Measurements from ENCODE around the gene STIM2.

The STIM2 gene

DNA sequence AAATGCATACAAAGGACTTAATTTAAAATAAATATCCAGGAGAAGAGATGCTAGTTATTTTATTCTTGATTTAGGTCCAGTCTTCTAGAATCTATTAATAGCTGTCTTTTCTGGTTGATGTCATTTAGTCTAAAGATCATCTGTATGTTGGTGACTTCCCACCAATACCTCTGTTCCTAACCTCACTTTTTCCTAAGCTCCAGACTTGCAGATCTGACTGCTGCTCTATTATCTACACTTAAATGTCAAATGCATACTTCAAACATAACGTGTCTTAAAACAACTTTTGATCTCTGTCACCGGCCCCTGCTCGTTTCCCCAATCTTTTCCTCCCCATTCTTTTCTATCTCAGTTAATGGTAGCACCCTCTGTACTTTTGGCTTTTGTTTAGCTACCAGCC is 133.3 kb downstream of the STIM2 start:
- no peak for DNase-seq
- no peaks in the 10 kb centered on the region for H3K9me3 ChIP-seq (replicated peaks; ENCODE audit: insufficient read depth, low read length)
- 0 out of 2 replicates have a peak, but pooled peaks cover 4% of the 10 kb centered on the region for H3K4me1 ChIP-seq (ENCODE audit: low read length)
- no peak overlapping the region for H3K27ac ChIP-seq (ENCODE audit: low read length)
- H4K20me1 ChIP-seq (ENCODE audit: insufficient read depth, low read length) = no peaks in the 10 kb centered on the region
- no peaks in the 10 kb centered on the region for H3K9me2 ChIP-seq (replicated peaks; ENCODE audit: insufficient read depth, low read length)
- no peaks in the 10 kb centered on the region for H3K79me2 ChIP-seq (ENCODE audit: low read length)
- no peak for TF ChIP-seq EZH2phosphoT487 (IDR thresholded peaks at IDR 0.05; ENCODE audit: low read length)
- TF ChIP-seq, protein P1, sequence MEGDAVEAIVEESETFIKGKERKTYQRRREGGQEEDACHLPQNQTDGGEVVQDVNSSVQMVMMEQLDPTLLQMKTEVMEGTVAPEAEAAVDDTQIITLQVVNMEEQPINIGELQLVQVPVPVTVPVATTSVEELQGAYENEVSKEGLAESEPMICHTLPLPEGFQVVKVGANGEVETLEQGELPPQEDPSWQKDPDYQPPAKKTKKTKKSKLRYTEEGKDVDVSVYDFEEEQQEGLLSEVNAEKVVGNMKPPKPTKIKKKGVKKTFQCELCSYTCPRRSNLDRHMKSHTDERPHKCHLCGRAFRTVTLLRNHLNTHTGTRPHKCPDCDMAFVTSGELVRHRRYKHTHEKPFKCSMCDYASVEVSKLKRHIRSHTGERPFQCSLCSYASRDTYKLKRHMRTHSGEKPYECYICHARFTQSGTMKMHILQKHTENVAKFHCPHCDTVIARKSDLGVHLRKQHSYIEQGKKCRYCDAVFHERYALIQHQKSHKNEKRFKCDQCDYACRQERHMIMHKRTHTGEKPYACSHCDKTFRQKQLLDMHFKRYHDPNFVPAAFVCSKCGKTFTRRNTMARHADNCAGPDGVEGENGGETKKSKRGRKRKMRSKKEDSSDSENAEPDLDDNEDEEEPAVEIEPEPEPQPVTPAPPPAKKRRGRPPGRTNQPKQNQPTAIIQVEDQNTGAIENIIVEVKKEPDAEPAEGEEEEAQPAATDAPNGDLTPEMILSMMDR (IDR thresholded peaks at IDR 0.05; ENCODE audit: low read length) = no peak
- no peak for TF ChIP-seq EZH2 (optimal IDR thresholded peaks at IDR 0.05; ENCODE audit: low read depth, low read length)
- H3K27me3 ChIP-seq (replicated peaks; ENCODE audit: insufficient read depth, low read length) = no peaks in the 10 kb centered on the region
- H3K4me2 ChIP-seq (ENCODE audit: low read depth, low read length) = no peak overlapping the region
- H2AFZ ChIP-seq (ENCODE audit: low read length) = no peak overlapping the region
- no peak overlapping the region for H3K4me3 ChIP-seq (ENCODE audit: low read length)
- no peak overlapping the region for H3K9ac ChIP-seq (ENCODE audit: low read length)
- H3F3A ChIP-seq (ENCODE audit: insufficient read depth, low read length) = no peaks in the 10 kb centered on the region
- no peaks in the 10 kb centered on the region for H3K36me3 ChIP-seq (replicated peaks; ENCODE audit: insufficient read depth, low read length)

DNA sequence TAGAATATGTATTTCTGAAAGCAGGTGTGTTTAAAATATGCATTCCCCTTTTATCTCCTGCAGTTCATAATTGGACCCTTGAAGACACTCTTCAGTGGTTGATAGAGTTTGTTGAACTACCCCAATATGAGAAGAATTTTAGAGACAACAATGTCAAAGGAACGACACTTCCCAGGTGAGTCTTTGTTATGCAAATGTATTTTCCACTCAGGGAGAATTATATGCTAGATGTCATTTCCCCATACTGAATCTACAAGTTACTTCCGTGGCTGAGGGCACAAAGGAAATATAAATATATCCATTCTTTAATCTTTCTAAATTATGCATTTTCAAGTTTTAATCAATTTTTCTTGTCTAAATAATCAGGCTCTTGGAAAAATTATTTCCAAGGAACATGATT is 134.7 kb downstream of the STIM2 start:
- Histone ChIP-seq H2AFZ (ENCODE audit: low read length) (no peak overlapping the region), H3K27ac (ENCODE audit: low read length) (no peak overlapping the region), H3K27me3 (replicated peaks; ENCODE audit: insufficient read depth, low read length) (no peaks in the 10 kb centered on the region), H3K4me3 (ENCODE audit: low read length) (no peak overlapping the region), H3K4me2 (ENCODE audit: low read depth, low read length) (no peak overlapping the region), H3F3A (ENCODE audit: insufficient read depth, low read length) (no peaks in the 10 kb centered on the region), H3K9ac (ENCODE audit: low read length) (no peak overlapping the region), H3K9me3 (replicated peaks; ENCODE audit: insufficient read depth, low read length) (no peaks in the 10 kb centered on the region), H3K36me3 (replicated peaks; ENCODE audit: insufficient read depth, low read length) (no peaks in the 10 kb centered on the region), H3K79me2 (ENCODE audit: low read length) (no peaks in the 10 kb centered on the region), H3K4me1 (ENCODE audit: low read length) (0 out of 2 replicates have a peak, but pooled peaks cover 4% of the 10 kb centered on the region), H3K9me2 (replicated peaks; ENCODE audit: insufficient read depth, low read length) (no peaks in the 10 kb centered on the region), H4K20me1 (ENCODE audit: insufficient read depth, low read length) (no peaks in the 10 kb centered on the region)
- DNase-seq = no peak
- TF ChIP-seq, protein P1 (IDR thresholded peaks at IDR 0.05; ENCODE audit: low read length) = no peak
- TF ChIP-seq EZH2phosphoT487 (IDR thresholded peaks at IDR 0.05; ENCODE audit: low read length) (no peak), EZH2 (optimal IDR thresholded peaks at IDR 0.05; ENCODE audit: low read depth, low read length) (no peak)

DNA sequence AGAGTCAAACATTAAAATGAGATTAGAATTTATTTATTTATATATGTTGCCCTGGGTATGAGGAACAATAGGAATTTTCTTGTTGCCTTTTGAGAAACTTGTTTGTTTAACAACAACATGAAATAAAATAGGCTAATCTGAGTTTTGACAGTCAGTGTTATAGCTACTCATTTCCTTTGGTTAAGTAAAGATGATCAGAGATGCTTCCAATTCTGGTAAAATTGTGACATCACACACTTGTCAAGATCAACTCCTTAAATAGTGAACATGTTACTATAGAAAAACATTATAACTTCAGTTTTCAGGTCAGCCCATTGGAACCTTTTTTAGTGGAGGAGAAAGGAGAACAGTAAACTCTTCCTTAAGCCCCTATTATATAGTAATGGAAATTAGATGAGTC is 136.1 kb downstream of the STIM2 start:
- Histone ChIP-seq H3K4me3 (ENCODE audit: low read length) (no peak overlapping the region), H3K9me2 (replicated peaks; ENCODE audit: insufficient read depth, low read length) (no peaks in the 10 kb centered on the region), H4K20me1 (ENCODE audit: insufficient read depth, low read length) (no peaks in the 10 kb centered on the region), H3F3A (ENCODE audit: insufficient read depth, low read length) (no peaks in the 10 kb centered on the region), H3K4me1 (ENCODE audit: low read length) (0 out of 2 replicates have a peak, but pooled peaks cover 4% of the 10 kb centered on the region), H2AFZ (ENCODE audit: low read length) (no peak overlapping the region), H3K36me3 (replicated peaks; ENCODE audit: insufficient read depth, low read length) (no peaks in the 10 kb centered on the region), H3K9me3 (replicated peaks; ENCODE audit: insufficient read depth, low read length) (no peaks in the 10 kb centered on the region), H3K27ac (ENCODE audit: low read length) (no peak overlapping the region), H3K79me2 (ENCODE audit: low read length) (no peaks in the 10 kb centered on the region), H3K9ac (ENCODE audit: low read length) (no peak overlapping the region), H3K27me3 (replicated peaks; ENCODE audit: insufficient read depth, low read length) (no peaks in the 10 kb centered on the region), H3K4me2 (ENCODE audit: low read depth, low read length) (no peak overlapping the region)
- DNase-seq = no peak
- TF ChIP-seq EZH2phosphoT487 (IDR thresholded peaks at IDR 0.05; ENCODE audit: low read length) (no peak), EZH2 (optimal IDR thresholded peaks at IDR 0.05; ENCODE audit: low read depth, low read length) (no peak)
- TF ChIP-seq, protein P1 (IDR thresholded peaks at IDR 0.05; ENCODE audit: low read length) = no peak

Measured in MM.1S (cell line).